Measurements from ENCODE around the gene SNORC.

DNA sequence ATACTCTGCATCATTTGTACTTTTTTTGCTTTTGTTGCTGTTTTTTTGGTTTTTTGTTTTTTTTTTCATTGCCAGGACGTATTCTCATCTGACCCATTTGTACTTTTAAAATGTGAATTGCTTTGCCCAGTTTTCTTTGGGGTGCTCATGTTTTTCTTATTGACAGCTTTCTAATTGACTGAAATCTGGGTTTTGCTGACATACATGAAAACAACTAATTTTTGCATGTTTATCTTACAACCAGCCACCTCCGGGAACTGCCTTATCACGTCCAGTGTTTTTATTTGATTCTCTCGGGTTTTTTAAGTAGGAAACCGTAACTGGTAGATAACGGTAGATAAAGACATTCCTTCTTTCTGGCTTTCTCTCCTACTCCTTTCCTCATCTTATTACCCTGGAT is 38.6 kb downstream of the SNORC start:
- TF ChIP-seq, protein P1, sequence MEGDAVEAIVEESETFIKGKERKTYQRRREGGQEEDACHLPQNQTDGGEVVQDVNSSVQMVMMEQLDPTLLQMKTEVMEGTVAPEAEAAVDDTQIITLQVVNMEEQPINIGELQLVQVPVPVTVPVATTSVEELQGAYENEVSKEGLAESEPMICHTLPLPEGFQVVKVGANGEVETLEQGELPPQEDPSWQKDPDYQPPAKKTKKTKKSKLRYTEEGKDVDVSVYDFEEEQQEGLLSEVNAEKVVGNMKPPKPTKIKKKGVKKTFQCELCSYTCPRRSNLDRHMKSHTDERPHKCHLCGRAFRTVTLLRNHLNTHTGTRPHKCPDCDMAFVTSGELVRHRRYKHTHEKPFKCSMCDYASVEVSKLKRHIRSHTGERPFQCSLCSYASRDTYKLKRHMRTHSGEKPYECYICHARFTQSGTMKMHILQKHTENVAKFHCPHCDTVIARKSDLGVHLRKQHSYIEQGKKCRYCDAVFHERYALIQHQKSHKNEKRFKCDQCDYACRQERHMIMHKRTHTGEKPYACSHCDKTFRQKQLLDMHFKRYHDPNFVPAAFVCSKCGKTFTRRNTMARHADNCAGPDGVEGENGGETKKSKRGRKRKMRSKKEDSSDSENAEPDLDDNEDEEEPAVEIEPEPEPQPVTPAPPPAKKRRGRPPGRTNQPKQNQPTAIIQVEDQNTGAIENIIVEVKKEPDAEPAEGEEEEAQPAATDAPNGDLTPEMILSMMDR (optimal IDR thresholded peaks at IDR 0.05 in 1 of 3, IDR thresholded peaks at IDR 0.05 in 1 of 3, conservative IDR thresholded peaks at IDR 0.05 in 1 of 3; ENCODE audit: extremely low read depth in 1 of 3, insufficient read depth in 2 of 3, low read length in 3 of 3): no peak
- TF ChIP-seq EZH2 (IDR thresholded peaks at IDR 0.05; ENCODE audit: low read length): no peak
